Sigmoid colon (tissue), 7 donors: Measurements from ENCODE around the gene RRP9. TPM values are rescaled to one million over a fixed set of nuclear protein-coding genes. Genes with fewer than 3 reads are reported as not detected.

ENCODE experiments used
- DNase-seq: peaks from one replicate; pipeline ENCODE4 v3.0.0-alpha.2; 2019
- H3K27ac ChIP-seq, 4 donors: fragments of 200-600 bp; sonication (generic); one replicate each; pipeline ENCODE4 v1.5.1; 2016 to 2019; ENCODE audit warnings: mild to moderate bottlenecking in 1 of 4
- H3K27me3 ChIP-seq, 3 donors: fragments of 200-600 bp; sonication (generic); one replicate each; pipeline ENCODE4 v1.5.1; 2019; ENCODE audit warnings: mild to moderate bottlenecking in 1 of 3
- H3K36me3 ChIP-seq, 4 donors: fragments of 200-600 bp; sonication (generic); one replicate each; pipeline ENCODE4 v1.5.1; 2016 to 2019
- H3K4me1 ChIP-seq, 4 donors: fragments of 200-600 bp; sonication (generic); one replicate each; pipeline ENCODE4 v1.5.1; 2017 to 2019
- H3K4me3 ChIP-seq, 4 donors: fragments of 200-600 bp; sonication (generic); one replicate each; pipeline ENCODE4 v1.5.1; 2017 to 2019; ENCODE audit warnings: mild to moderate bottlenecking in 2 of 4, moderate library complexity in 1 of 4
- H3K9me3 ChIP-seq, 4 donors: fragments of 200-600 bp in 3 of 4; sonication (generic) in 3 of 4; one replicate each; pipeline versions ENCODE4 v1.5.1 to v1.6.1; 2013 to 2019
- CTCF ChIP-seq, 4 experiments: fragments of 450-650 bp in 3 of 4; fragments of 200-600 bp in 1 of 4; IDR thresholded peaks; one replicate each; pipeline ENCODE4 v1.5.1; 2016 to 2019; ENCODE audit warnings: antibody characterized with exemption in 4 of 4, mild to moderate bottlenecking in 3 of 4, moderate library complexity in 2 of 4
- EP300 ChIP-seq, 4 donors: sonication (generic); formaldehyde crosslinking; IDR thresholded peaks; one replicate each; pipeline ENCODE4 v1.6.1; 2017; ENCODE audit warnings: antibody characterized with exemption in 4 of 4
- POLR2A ChIP-seq, 2 donors: fragments of 450-650 bp; IDR thresholded peaks; one replicate each; pipeline ENCODE4 v1.6.1; 2016; ENCODE audit warnings: antibody characterized with exemption in 2 of 2, mild to moderate bottlenecking in 2 of 2, moderate library complexity in 2 of 2
- POLR2AphosphoS5 ChIP-seq, 4 donors: sonication (generic); formaldehyde crosslinking; IDR thresholded peaks; one replicate each; pipeline ENCODE4 v1.6.1; 2017; ENCODE audit warnings: antibody characterized with exemption in 4 of 4
- WGBS, 2 donors: extraction: QIAGEN DNeasy Blood & Tissue Kit; methylation state at CpG; one replicate each; pipeline ENCODE4 v1.1.7; 2013; 5-methylcytosine and 5-hydroxymethylcytosine counted together
- intact Hi-C: fragments of 100-400 bp; cut with DNase I; formaldehyde crosslinking; loops from one replicate; pipeline ENCODE4 v1.15.1; 2023
- polyA plus RNA-seq, 3 donors: library from polyadenylated mRNA; stranded (reverse); fragments of 200-250 nt; gene quantifications; one replicate each; pipeline ENCODE4 v1.2.3, GENCODE V29; 2013
- total RNA-seq, 4 donors: library from RNA; depleted of rRNA; stranded (reverse); fragments of >200 nt; gene quantifications; one replicate each; pipeline ENCODE4 v1.1.0, GENCODE V29; 2016
- donor health status: healthy with polysubstance abuse.
- donor health status: Bipolar disorder and iron deficiency.
- donor health status: healthy.

The RRP9 gene
- total and polyA plus RNA-seq, 7 donors, result 6.4 to 29.0 (median 12.5) TPM

- DNase-seq, result peak; percentile 59
- intact Hi-C loops, result no loop called here
- Histone ChIP-seq H3K27ac (no peak overlapping the region), H3K36me3 (peaks cover 29 to 67% (median 47%) of the 10 kb centered on the region in 4 donors), H3K9me3 (no peaks in the 10 kb centered on the region), H3K4me1 (peaks cover 0 to 5% (median under 1%) of the 10 kb centered on the region in 4 donors), H3K27me3 (no peaks in the 10 kb centered on the region), H3K4me3 (no peak overlapping the region)
- 96 to 98% methylated on average over 11 of the region's 11 CpGs for WGBS, 2 donors
- TF ChIP-seq EP300 (IDR thresholded peaks at IDR 0.05), result no peak
- TF ChIP-seq CTCF (IDR thresholded peaks at IDR 0.05), result no peak
- no peak for TF ChIP-seq POLR2AphosphoS5 (IDR thresholded peaks at IDR 0.05)
- TF ChIP-seq POLR2A (IDR thresholded peaks at IDR 0.05), result no peak
Measured at GRCh38 chr3:51934139-51934850, 7.4 kb downstream of the RRP9 start.

GRCh38 chr3:51933471-51934138, 8.1 kb downstream of the RRP9 start:
- Histone ChIP-seq H3K27ac (no peak overlapping the region), H3K9me3 (no peaks in the 10 kb centered on the region), H3K4me1 (no peaks in the 10 kb centered on the region), H3K4me3 (no peak overlapping the region), H3K36me3 (peaks cover 29 to 60% (median 47%) of the 10 kb centered on the region in 4 donors), H3K27me3 (no peaks in the 10 kb centered on the region)
- 94 to 95% methylated on average over 13 of the region's 13 CpGs for WGBS, 2 donors
- no peak for TF ChIP-seq POLR2A (IDR thresholded peaks at IDR 0.05)
- TF ChIP-seq POLR2AphosphoS5 (IDR thresholded peaks at IDR 0.05), result no peak
- TF ChIP-seq CTCF (IDR thresholded peaks at IDR 0.05), result no peak
- TF ChIP-seq EP300 (IDR thresholded peaks at IDR 0.05), result no peak
- intact Hi-C loops, result no loop called here
- DNase-seq, result peak; percentile 30

- H3K4me3 ChIP-seq, result no peak overlapping the region
- 92 to 94% methylated on average over 15 of the region's 15 CpGs for WGBS, 2 donors
- intact Hi-C loops, result no loop called here
- TF ChIP-seq EP300 (IDR thresholded peaks at IDR 0.05), result no peak
- no peak for TF ChIP-seq POLR2A (IDR thresholded peaks at IDR 0.05)
- TF ChIP-seq CTCF (IDR thresholded peaks at IDR 0.05), result no peak
- TF ChIP-seq POLR2AphosphoS5 (IDR thresholded peaks at IDR 0.05), result no peak
- no peaks in the 10 kb centered on the region for H3K27me3 ChIP-seq
- peaks cover 28 to 53% (median 43%) of the 10 kb centered on the region in 4 donors for H3K36me3 ChIP-seq
- no peaks in the 10 kb centered on the region for H3K4me1 ChIP-seq
- H3K27ac ChIP-seq, result no peak overlapping the region
- H3K9me3 ChIP-seq, result no peaks in the 10 kb centered on the region
- DNase-seq, result peak; percentile 51
Measured at GRCh38 chr3:51932471-51933370, 9.0 kb downstream of the RRP9 start.

GRCh38 chr3:51931756-51932155, 9.9 kb downstream of the RRP9 start:
- WGBS, 2 donors, result 94 to 95% methylated on average over 6 of the region's 6 CpGs

More at GRCh38 chr3:51931756-51932155, 9.9 kb downstream of the RRP9 start:
- no peak overlapping the region for H3K4me3 ChIP-seq
- DNase-seq, result peak; percentile 46
- no peaks in the 10 kb centered on the region for H3K4me1 ChIP-seq
- H3K27me3 ChIP-seq, result no peaks in the 10 kb centered on the region
- peaks cover 18 to 44% (median 36%) of the 10 kb centered on the region in 4 donors for H3K36me3 ChIP-seq
- no peaks in the 10 kb centered on the region for H3K9me3 ChIP-seq
- TF ChIP-seq EP300 (IDR thresholded peaks at IDR 0.05), result no peak
- TF ChIP-seq POLR2A (IDR thresholded peaks at IDR 0.05), result no peak
- no peak for TF ChIP-seq POLR2AphosphoS5 (IDR thresholded peaks at IDR 0.05)
- TF ChIP-seq CTCF (IDR thresholded peaks at IDR 0.05), result no peak
- H3K27ac ChIP-seq, result no peak overlapping the region
- intact Hi-C loops, result no loop called here
